Epithelial cell of esophagus (primary cell): ENCODE measurements around the gene TFF1.
A peak's percentile ranks its signal among the peaks of the same experiment; 100 is the strongest.

Experiments
- DNase-seq: peaks from one replicate; pipeline ENCODE4 v3.0.0; 2010; ENCODE audit warnings: low read depth
- H3K4me3 ChIP-seq: 2 replicates; pipeline ENCODE4 v1.5.1; 2011; ENCODE audit warnings: mild to moderate bottlenecking, low read length, control low read depth
- CTCF ChIP-seq: IDR thresholded peaks from 2 replicates; pipeline ENCODE4 v1.5.1; 2011; ENCODE audit warnings: low read depth, mild to moderate bottlenecking, low read length, control low read depth, inconsistent platforms; ENCODE audit not compliant: insufficient read depth; ENCODE audit errors: missing control alignments

TFF1 gene

GRCh38 chr21:42384156-42384945 is 18.0 kb upstream of the TFF1 start:
- DNase-seq, result no peak
- no peak overlapping the region for H3K4me3 ChIP-seq
- TF ChIP-seq CTCF, result no peak

GRCh38 chr21:42383331-42383730 is 17.0 kb upstream of the TFF1 start:
- DNase-seq, result no peak
- H3K4me3 ChIP-seq, result no peak overlapping the region
- no peak for TF ChIP-seq CTCF

DNA sequence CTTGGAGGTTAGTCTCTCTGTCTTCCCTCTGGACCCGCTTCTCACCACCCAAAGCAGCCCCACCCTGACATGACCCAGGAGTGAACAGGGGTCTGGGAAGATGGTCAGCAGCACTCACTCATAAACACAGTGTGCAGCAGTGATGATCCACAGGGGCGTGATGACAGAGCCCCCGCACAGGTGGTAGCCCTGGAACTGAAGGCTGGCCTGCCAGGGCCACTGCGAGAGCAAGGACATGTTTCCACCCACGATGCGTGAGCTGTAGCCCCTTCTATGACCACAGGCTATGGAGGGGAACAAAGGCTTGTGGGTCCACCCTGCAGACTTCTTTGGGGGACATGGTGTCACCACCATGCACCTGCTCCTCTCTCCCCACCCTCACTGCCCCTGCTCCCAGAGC is 16.6 kb upstream of the TFF1 start:
- H3K4me3 ChIP-seq, result no peak overlapping the region
- no peak for TF ChIP-seq CTCF

GRCh38 chr21:42381347-42381984 is 15.1 kb upstream of the TFF1 start:
- TF ChIP-seq CTCF, result peak; percentile 88
- no peak overlapping the region for H3K4me3 ChIP-seq
- peak; percentile 67 for DNase-seq

More for the DNA sequence above, 16.6 kb upstream of the TFF1 start:
- no peak for DNase-seq

GRCh38 chr21:42379426-42380215 is 13.3 kb upstream of the TFF1 start:
- no peak overlapping the region for H3K4me3 ChIP-seq
- DNase-seq, result no peak
- no peak for TF ChIP-seq CTCF

- no peak overlapping the region for H3K4me3 ChIP-seq
- no peak for DNase-seq
- TF ChIP-seq CTCF, result no peak
Measured at GRCh38 chr21:42378418-42378817, 12.1 kb upstream of the TFF1 start.
